ENCODE measurements around the gene MTX2. TPM values are rescaled to one million over a fixed set of nuclear protein-coding genes. Genes with fewer than 3 reads are reported as not detected.

Gene MTX2
- total RNA-seq, 1 experiment from 2014 or later = 28.7 TPM

DNA sequence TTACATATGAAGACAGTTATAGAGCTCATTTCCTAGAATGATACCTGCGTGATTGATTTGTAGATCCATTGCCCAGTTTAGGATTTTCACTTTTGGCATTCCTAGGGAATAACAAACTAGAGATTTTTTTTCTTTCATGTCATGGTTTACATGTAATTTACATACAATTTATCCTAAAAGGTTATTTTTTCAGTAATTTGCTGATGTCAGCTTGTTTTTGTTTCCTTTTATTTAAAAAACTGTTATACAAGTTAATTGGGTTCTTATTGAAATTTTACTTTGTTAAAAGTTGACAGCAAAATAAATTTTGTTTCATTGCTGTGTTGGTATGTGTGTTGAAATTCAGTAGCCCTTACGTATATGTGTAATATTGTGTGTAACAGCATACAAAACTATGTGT lies 23.4 kb downstream of the MTX2 start:
- H3K9me3 ChIP-seq (ENCODE audit: control insufficient read depth, insufficient read depth, low read depth, low read length) = no peaks in the 10 kb centered on the region
- H3K27ac ChIP-seq (ENCODE audit: low read length) = no peak overlapping the region
- ChIA-PET POLR2A (no interaction called here), CTCF (no interaction called here)
- H3K27me3 ChIP-seq (ENCODE audit: control insufficient read depth, insufficient read depth, low read length) = no peaks in the 10 kb centered on the region
- in situ Hi-C loops (cut with HindIII; ENCODE audit: low pct_unique_long_range_greater_than_20kb, low sequenced_read_pairs) = no loop called here
- DNase-seq (ENCODE audit: low read depth, low spot score) = no peak
- H3K4me3 ChIP-seq (ENCODE audit: low read depth in 2 of 2, low read length in 2 of 2) = no peak overlapping the region
- BruUV-seq (replicated peaks) = no TSS peak
- no peak for TF ChIP-seq TCF7L2 (IDR thresholded peaks at IDR 0.05; ENCODE audit: low read depth, low read length)
- no peak for TF ChIP-seq SIN3A (IDR thresholded peaks at IDR 0.05; ENCODE audit: borderline replicate concordance, insufficient read depth, low read depth, low read length)
- no peak for TF ChIP-seq POLR2AphosphoS5 (IDR thresholded peaks at IDR 0.05; ENCODE audit: low read depth, low read length)
- TF ChIP-seq, protein P1, sequence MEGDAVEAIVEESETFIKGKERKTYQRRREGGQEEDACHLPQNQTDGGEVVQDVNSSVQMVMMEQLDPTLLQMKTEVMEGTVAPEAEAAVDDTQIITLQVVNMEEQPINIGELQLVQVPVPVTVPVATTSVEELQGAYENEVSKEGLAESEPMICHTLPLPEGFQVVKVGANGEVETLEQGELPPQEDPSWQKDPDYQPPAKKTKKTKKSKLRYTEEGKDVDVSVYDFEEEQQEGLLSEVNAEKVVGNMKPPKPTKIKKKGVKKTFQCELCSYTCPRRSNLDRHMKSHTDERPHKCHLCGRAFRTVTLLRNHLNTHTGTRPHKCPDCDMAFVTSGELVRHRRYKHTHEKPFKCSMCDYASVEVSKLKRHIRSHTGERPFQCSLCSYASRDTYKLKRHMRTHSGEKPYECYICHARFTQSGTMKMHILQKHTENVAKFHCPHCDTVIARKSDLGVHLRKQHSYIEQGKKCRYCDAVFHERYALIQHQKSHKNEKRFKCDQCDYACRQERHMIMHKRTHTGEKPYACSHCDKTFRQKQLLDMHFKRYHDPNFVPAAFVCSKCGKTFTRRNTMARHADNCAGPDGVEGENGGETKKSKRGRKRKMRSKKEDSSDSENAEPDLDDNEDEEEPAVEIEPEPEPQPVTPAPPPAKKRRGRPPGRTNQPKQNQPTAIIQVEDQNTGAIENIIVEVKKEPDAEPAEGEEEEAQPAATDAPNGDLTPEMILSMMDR (IDR thresholded peaks at IDR 0.05) = no peak
- intact Hi-C loops (cut with micrococcal nuclease; ENCODE audit: unreplicated experiment) = no loop called here
- no peaks in the 10 kb centered on the region for H3K36me3 ChIP-seq (ENCODE audit: control insufficient read depth, insufficient read depth, low read length)
- peaks cover 3% of the 10 kb centered on the region; the same call in 1 of the 2 replicates for H3K4me1 ChIP-seq (ENCODE audit: control insufficient read depth, insufficient read depth, low read length)
- no peak for ATAC-seq

DNA sequence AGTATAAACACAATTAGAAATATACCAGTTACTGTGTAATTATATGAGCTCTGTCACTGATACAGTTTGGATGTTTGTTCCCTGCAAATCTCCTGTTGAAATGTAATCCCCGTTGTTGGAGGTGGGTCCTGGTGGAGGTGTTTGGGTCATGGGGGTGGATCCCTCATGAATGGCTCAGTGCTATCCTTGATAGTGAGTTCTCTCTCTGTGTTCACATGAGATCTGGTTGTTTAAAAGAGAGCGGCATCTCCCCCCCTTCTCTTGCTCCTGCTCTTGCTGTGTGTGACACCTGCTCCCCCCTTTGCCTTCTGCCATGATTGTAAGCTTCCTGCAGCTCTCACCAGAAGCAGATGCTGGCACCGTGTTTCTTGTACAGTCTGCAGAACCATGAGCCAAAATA lies 24.1 kb downstream of the MTX2 start:
- no peaks in the 10 kb centered on the region for H3K27me3 ChIP-seq (ENCODE audit: control insufficient read depth, insufficient read depth, low read length)
- no peak for TF ChIP-seq POLR2AphosphoS5 (IDR thresholded peaks at IDR 0.05; ENCODE audit: low read depth, low read length)
- TF ChIP-seq, protein P2, sequence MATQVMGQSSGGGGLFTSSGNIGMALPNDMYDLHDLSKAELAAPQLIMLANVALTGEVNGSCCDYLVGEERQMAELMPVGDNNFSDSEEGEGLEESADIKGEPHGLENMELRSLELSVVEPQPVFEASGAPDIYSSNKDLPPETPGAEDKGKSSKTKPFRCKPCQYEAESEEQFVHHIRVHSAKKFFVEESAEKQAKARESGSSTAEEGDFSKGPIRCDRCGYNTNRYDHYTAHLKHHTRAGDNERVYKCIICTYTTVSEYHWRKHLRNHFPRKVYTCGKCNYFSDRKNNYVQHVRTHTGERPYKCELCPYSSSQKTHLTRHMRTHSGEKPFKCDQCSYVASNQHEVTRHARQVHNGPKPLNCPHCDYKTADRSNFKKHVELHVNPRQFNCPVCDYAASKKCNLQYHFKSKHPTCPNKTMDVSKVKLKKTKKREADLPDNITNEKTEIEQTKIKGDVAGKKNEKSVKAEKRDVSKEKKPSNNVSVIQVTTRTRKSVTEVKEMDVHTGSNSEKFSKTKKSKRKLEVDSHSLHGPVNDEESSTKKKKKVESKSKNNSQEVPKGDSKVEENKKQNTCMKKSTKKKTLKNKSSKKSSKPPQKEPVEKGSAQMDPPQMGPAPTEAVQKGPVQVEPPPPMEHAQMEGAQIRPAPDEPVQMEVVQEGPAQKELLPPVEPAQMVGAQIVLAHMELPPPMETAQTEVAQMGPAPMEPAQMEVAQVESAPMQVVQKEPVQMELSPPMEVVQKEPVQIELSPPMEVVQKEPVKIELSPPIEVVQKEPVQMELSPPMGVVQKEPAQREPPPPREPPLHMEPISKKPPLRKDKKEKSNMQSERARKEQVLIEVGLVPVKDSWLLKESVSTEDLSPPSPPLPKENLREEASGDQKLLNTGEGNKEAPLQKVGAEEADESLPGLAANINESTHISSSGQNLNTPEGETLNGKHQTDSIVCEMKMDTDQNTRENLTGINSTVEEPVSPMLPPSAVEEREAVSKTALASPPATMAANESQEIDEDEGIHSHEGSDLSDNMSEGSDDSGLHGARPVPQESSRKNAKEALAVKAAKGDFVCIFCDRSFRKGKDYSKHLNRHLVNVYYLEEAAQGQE (IDR thresholded peaks at IDR 0.05; ENCODE audit: insufficient read depth in 1 of 2, low read depth in 2 of 2, low read length in 1 of 2) = no peak
- TF ChIP-seq, protein P1 (IDR thresholded peaks at IDR 0.05) = no peak
- no peak for TF ChIP-seq SIN3A (IDR thresholded peaks at IDR 0.05; ENCODE audit: borderline replicate concordance, insufficient read depth, low read depth, low read length)
- no peak for TF ChIP-seq TCF7L2 (IDR thresholded peaks at IDR 0.05; ENCODE audit: low read depth, low read length)
- intact Hi-C loops (cut with micrococcal nuclease; ENCODE audit: unreplicated experiment) = no loop called here
- no TSS peak for BruUV-seq (replicated peaks)
- in situ Hi-C loops (cut with HindIII; ENCODE audit: low pct_unique_long_range_greater_than_20kb, low sequenced_read_pairs) = no loop called here
- H3K9me3 ChIP-seq (ENCODE audit: control insufficient read depth, insufficient read depth, low read depth, low read length) = no peaks in the 10 kb centered on the region
- peaks cover 3% of the 10 kb centered on the region; the same call in 1 of the 2 replicates for H3K4me1 ChIP-seq (ENCODE audit: control insufficient read depth, insufficient read depth, low read length)
- H3K36me3 ChIP-seq (ENCODE audit: control insufficient read depth, insufficient read depth, low read length) = no peaks in the 10 kb centered on the region
- ATAC-seq (no peak), DNase-seq (ENCODE audit: low read depth, low spot score) (no peak)
- POLR2A ChIA-PET = no interaction called here
- CTCF ChIA-PET = interaction anchor here (0.7 kb wide), 1 partner anchor 154 kb away, joined by 8 read pairs; no protein-coding TSS in a partner anchor
- H3K27ac ChIP-seq (ENCODE audit: low read length) = no peak overlapping the region
- no peak overlapping the region for H3K4me3 ChIP-seq (ENCODE audit: low read depth in 2 of 2, low read length in 2 of 2)

Measured in Panc1 (cell line).